Common myeloid progenitor, CD34-positive (primary cell): Measurements from ENCODE around the gene BHLHE40.

Experiments used
- CTCF ChIA-PET: fragments of 350-600 bp; sonication (Branson Sonifier 250); formaldehyde crosslinking; loops from one replicate; lab custom pipeline; 2021; ENCODE audit warnings: antibody characterized with exemption; lab: Charles Lee
- POLR2A ChIA-PET: fragments of 350-600 bp; sonication (Branson Sonifier 250); formaldehyde crosslinking; loops from one replicate; lab custom pipeline; 2021; ENCODE audit warnings: antibody characterized with exemption; lab: Charles Lee
- DNase-seq, 3 donors: peaks; one replicate each; pipeline versions ENCODE4 v3.0.0 to v3.0.0-alpha.2; 2013
- H3K27ac ChIP-seq, 2 experiments: 1 replicate in 1 of 2; 2 replicates in 1 of 2; pipeline ENCODE4 v1.7.0; 2013; ENCODE audit warnings: inconsistent platforms in 2 of 2, low read length in 2 of 2, mild to moderate bottlenecking in 2 of 2, low read depth in 1 of 2, moderate library complexity in 1 of 2; ENCODE audit not compliant: severe bottlenecking in 2 of 2, insufficient read depth in 1 of 2, poor library complexity in 1 of 2
- H3K27me3 ChIP-seq, 5 experiments: replicated peaks in 2 of 5; 1 replicate in 3 of 5; 2 replicates in 2 of 5; pipeline versions ENCODE4 v1.6.1 to v1.7.0; 2013; ENCODE audit warnings: low read length in 4 of 5, mild to moderate bottlenecking in 2 of 5, moderate library complexity in 2 of 5, inconsistent platforms in 1 of 5; ENCODE audit not compliant: insufficient read depth in 5 of 5, control insufficient read depth in 4 of 5
- H3K36me3 ChIP-seq, 4 experiments: 1 replicate in 2 of 4; 2 replicates in 2 of 4; pipeline versions ENCODE4 v1.6.1 to v1.7.0; 2013; ENCODE audit warnings: low read length in 3 of 4, control low read depth in 1 of 4, mild to moderate bottlenecking in 1 of 4; ENCODE audit not compliant: control insufficient read depth in 4 of 4, insufficient read depth in 4 of 4
- H3K4me1 ChIP-seq, 4 experiments: 1 replicate in 3 of 4; 2 replicates in 1 of 4; pipeline versions ENCODE4 v1.6.1 to v1.7.1; 2013; ENCODE audit warnings: low read length in 3 of 4, mild to moderate bottlenecking in 3 of 4, control low read depth in 1 of 4, inconsistent platforms in 1 of 4, moderate library complexity in 1 of 4; ENCODE audit not compliant: control insufficient read depth in 4 of 4, insufficient read depth in 4 of 4; ENCODE audit errors: control extremely low read depth in 1 of 4
- H3K4me3 ChIP-seq, 7 experiments: 1 replicate in 4 of 7; 2 replicates in 3 of 7; pipeline versions ENCODE4 v1.5.1 to v1.7.0; 2013; ENCODE audit warnings: mild to moderate bottlenecking in 7 of 7, low read length in 6 of 7, moderate library complexity in 6 of 7, inconsistent platforms in 2 of 7, low read depth in 2 of 7, control low read depth in 1 of 7; ENCODE audit not compliant: insufficient read depth in 4 of 7, control insufficient read depth in 1 of 7; ENCODE audit errors: extremely low read depth in 1 of 7
- H3K9me3 ChIP-seq, 5 experiments: 1 replicate in 4 of 5; 2 replicates in 1 of 5; pipeline versions ENCODE4 v1.6.1 to v1.7.1; 2013; ENCODE audit warnings: low read length in 4 of 5, mild to moderate bottlenecking in 2 of 5, inconsistent platforms in 1 of 5, low read depth in 1 of 5, moderate library complexity in 1 of 5; ENCODE audit not compliant: control insufficient read depth in 4 of 5, insufficient read depth in 2 of 5; ENCODE audit errors: control extremely low read depth in 1 of 5
- WGBS: methylation state at CpG from one replicate; pipeline ENCODE4 v1.1.5; 2013; ENCODE audit not compliant: insufficient coverage; 5-methylcytosine and 5-hydroxymethylcytosine counted together

Gene BHLHE40

DNA sequence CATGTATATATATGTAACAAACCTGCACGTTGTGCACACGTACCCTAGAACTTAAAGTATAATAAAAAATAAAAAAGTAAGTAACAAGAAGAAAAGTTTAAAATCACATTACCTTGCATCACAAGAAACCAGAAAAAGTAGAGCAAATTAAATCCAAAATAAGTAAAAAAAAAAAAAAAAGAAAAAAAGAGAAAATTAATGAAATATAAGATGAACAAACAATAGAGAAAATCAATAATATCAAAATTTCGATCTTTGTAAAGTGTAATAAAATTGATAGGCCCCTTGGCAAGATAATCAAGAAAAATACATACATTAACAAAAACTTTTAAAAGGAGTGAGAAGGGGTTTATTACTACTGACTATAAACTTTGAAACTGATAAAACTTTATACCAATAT, 7.4 kb upstream of the BHLHE40 start:
- DNase-seq = no peak
- H3K4me1 ChIP-seq = peaks cover 6 to 12% (median 9%) of the 10 kb centered on the region in 4 experiments
- no peak overlapping the region for H3K27ac ChIP-seq
- WGBS = no CpG with 5 or more reads among the region's 3 CpGs
- ChIA-PET CTCF (interaction anchor here (1.5 kb wide), 1 partner anchor 55 kb away, joined by 5 read pairs; no protein-coding TSS in a partner anchor), POLR2A (no interaction called here)
- H3K36me3 ChIP-seq = no peaks in the 10 kb centered on the region
- H3K27me3 ChIP-seq = no peaks in the 10 kb centered on the region
- no peak overlapping the region for H3K4me3 ChIP-seq
- no peaks in the 10 kb centered on the region for H3K9me3 ChIP-seq

GRCh38 chr3:4972652-4973643, 6.3 kb upstream of the BHLHE40 start:
- ChIA-PET CTCF (interaction anchor here (0.9 to 1.5 kb wide), 4 partner anchors 39 to 146 kb away, joined by 3 to 5 read pairs (median 3); no protein-coding TSS in a partner anchor), POLR2A (interaction anchor here (0.6 kb wide), 2 partner anchors 39 to 196 kb away, joined by 3 read pairs; no protein-coding TSS in a partner anchor)

DNA sequence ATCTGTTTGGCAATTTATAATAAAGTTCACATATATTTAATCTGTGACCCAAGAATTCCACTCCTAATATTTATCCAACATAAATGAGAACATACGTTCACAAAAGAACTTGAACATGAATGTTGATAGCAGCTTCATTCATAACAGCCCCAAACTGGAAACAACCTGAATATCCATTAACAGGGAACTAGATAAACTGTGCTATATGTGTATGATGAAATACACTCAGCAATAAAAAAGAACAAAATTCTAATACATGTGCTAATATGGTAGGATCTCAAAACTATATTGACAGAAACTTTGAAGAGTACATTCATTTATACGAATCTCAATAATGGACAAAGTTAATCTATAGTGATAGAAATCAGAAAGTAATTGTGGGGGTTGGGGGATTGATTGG, 5.1 kb upstream of the BHLHE40 start:
- CTCF ChIA-PET = interaction anchor here (1.9 kb wide), 1 partner anchor 24 kb away, joined by 5 read pairs; no protein-coding TSS in a partner anchor
- no peak for DNase-seq
- POLR2A ChIA-PET = no interaction called here

More at GRCh38 chr3:4972652-4973643, 6.3 kb upstream of the BHLHE40 start:
- Histone ChIP-seq H3K36me3 (no peaks in the 10 kb centered on the region), H3K27ac (no peak overlapping the region), H3K27me3 (no peaks in the 10 kb centered on the region), H3K4me1 (peaks cover 6 to 23% (median 20%) of the 10 kb centered on the region in 4 experiments), H3K4me3 (no peak overlapping the region), H3K9me3 (no peaks in the 10 kb centered on the region)
- WGBS = 94% methylated on average over 4 of the region's 9 CpGs
- DNase-seq = no peak

DNA sequence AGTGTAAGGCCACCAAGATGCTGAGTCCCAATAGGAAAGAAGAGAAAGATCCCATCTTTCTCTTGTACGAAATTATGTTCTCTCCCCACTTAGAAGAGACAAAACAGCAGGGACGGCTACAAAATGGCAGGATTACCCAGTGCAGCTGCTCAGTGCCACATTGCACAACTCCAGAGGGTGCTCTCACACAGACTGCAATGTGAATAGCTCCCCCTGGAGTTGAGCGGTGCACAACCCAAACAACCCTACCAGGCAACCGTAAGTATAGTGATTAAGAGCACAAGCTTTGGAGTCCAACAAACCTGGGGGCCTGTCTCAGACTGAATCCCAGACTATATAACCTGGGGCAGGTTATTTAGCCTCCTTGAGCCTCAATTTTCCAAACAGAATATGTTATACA, 3.1 kb upstream of the BHLHE40 start:
- Histone ChIP-seq H3K36me3 (peaks cover 0 to 7% (median under 1%) of the 10 kb centered on the region in 4 experiments), H3K27me3 (no peaks in the 10 kb centered on the region), H3K27ac (peak overlapping the region in 1 of 2 experiments; percentile 93), H3K9me3 (no peaks in the 10 kb centered on the region), H3K4me1 (peaks cover 6 to 41% (median 34%) of the 10 kb centered on the region in 4 experiments), H3K4me3 (no peak overlapping the region)
- DNase-seq = peak; percentile 22 to 39 (median 38)
- WGBS = 98% methylated on average over 4 of the region's 4 CpGs
- ChIA-PET CTCF (interaction anchor here (0.7 to 5.8 kb wide), 25 partner anchors 9 to 265 kb away, joined by 3 to 49 read pairs (median 3); no protein-coding TSS in a partner anchor), POLR2A (interaction anchor here (1.0 to 5.9 kb wide), 5 partner anchors 10 to 259 kb away, joined by 3 to 57 read pairs (median 23); no protein-coding TSS in a partner anchor)

More for the DNA sequence above, 5.1 kb upstream of the BHLHE40 start:
- no peaks in the 10 kb centered on the region for H3K27me3 ChIP-seq
- peaks cover 6 to 31% (median 25%) of the 10 kb centered on the region in 4 experiments for H3K4me1 ChIP-seq
- H3K27ac ChIP-seq = no peak overlapping the region
- H3K4me3 ChIP-seq = no peak overlapping the region
- H3K9me3 ChIP-seq = no peaks in the 10 kb centered on the region
- WGBS = 100% methylated on average over 1 of the region's 2 CpGs
- no peaks in the 10 kb centered on the region for H3K36me3 ChIP-seq

DNA sequence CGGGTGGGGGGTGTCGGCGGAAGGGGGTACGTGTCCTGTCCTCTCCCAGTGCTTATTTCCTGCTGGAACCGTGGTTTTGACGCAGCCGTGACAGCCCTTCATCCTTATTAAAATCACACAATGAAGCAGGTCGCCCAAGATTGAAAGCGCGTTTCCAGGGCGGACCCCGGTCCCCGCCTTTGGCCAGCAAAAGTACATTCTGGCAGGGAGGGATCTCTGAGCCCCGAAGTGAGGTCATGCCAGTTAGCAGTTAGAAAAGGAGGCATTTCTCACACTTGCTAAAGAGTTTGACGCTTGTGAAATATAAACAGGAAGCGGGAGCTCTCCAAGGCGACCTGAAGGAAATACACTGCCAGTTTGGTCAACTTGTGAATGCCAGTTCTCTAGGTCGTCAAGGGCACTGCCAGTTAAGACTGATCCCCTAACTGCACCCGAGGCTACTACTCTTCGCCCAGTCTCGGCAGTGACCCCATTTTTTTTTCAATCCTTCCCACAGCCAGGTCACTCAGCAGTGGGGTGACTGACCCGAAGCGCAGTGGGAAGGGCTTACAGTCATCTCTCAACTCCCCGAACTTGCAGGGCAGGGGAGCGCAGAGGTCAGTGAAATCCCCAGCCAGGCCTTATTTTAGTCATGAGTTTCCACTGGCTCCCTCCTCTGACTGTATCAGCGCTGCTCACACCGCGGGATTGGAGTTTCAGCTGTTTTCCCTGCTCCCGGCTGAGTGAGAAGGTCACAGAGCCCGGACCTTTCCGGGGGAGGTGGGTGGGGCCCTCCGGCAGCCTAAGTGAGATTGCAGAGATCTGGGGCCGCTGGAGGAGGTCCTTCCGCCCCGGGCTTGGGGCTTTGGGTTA, 2.0 kb upstream of the BHLHE40 start:
- ChIA-PET POLR2A (interaction anchor here (0.7 to 5.9 kb wide), 13 partner anchors 11 to 256 kb away, joined by 3 to 57 read pairs (median 7); no protein-coding TSS in a partner anchor), CTCF (interaction anchor here (0.6 to 5.8 kb wide), 22 partner anchors 11 to 266 kb away, joined by 3 to 49 read pairs (median 4); no protein-coding TSS in a partner anchor)
- H3K27ac ChIP-seq = peak overlapping the region; percentile 88 to 93
- H3K4me1 ChIP-seq = peaks cover 11 to 52% (median 45%) of the 10 kb centered on the region in 4 experiments
- peak; percentile 79 to 95 (median 95) for DNase-seq
- no peaks in the 10 kb centered on the region for H3K27me3 ChIP-seq
- peaks cover 0 to 18% (median 11%) of the 10 kb centered on the region in 4 experiments for H3K36me3 ChIP-seq
- no peaks in the 10 kb centered on the region for H3K9me3 ChIP-seq
- 6% methylated on average over 33 of the region's 35 CpGs for WGBS
- peak overlapping the region in 6 of 7 experiments; percentile 60 to 99 (median 73) for H3K4me3 ChIP-seq

DNA sequence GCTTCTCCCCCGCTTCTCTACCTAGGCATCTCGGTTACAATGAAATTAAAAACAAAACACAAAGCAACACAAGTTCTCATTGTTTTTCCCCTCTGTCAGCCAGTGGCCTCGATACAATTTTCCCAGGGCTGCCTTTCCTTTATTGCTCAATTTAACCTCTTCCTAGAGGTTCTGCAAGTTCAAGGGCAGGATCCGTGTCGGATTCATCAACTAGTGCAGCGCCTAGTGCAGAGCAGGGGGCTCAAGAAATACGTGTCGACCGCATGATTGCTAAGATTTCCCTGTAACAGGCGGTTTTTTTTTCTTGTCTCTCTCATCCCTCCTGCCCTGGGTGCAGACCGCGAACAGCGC, 1.4 kb upstream of the BHLHE40 start:
- ChIA-PET POLR2A (interaction anchor here (0.8 to 5.9 kb wide), 12 partner anchors 31 to 257 kb away, joined by 3 to 57 read pairs (median 10); no protein-coding TSS in a partner anchor), CTCF (interaction anchor here (0.7 to 5.8 kb wide), 8 partner anchors 28 to 259 kb away, joined by 3 to 49 read pairs (median 10); no protein-coding TSS in a partner anchor)
- H3K9me3 ChIP-seq = no peaks in the 10 kb centered on the region
- DNase-seq = peak in 1 of 3 donors; percentile 75
- peaks cover 0 to 24% (median 16%) of the 10 kb centered on the region in 4 experiments for H3K36me3 ChIP-seq
- WGBS = 1% methylated on average over 12 of the region's 13 CpGs
- no peaks in the 10 kb centered on the region for H3K27me3 ChIP-seq
- peak overlapping the region; percentile 60 to 99 (median 72) for H3K4me3 ChIP-seq
- peaks cover 11 to 56% (median 50%) of the 10 kb centered on the region in 4 experiments for H3K4me1 ChIP-seq
- peak overlapping the region; percentile 88 to 93 for H3K27ac ChIP-seq
